Natural killer cell (primary cell): ENCODE measurements around the gene ZC3HAV1L. TPM values are rescaled to one million over a fixed set of nuclear protein-coding genes. Genes with fewer than 3 reads are reported as not detected.
A peak's percentile ranks its signal among the peaks of the same experiment; 100 is the strongest.

Source experiments
- ATAC-seq, 3 donors: fragments of 150-1000 bp in 2 of 3; fragments of 200-7000 bp in 1 of 3; cut with Tn5 transposase; 1 replicate in 1 of 3; 2 replicates in 2 of 3; pipeline ENCODE4 v1.10.0; 2021; ENCODE audit warnings: mild to moderate bottlenecking in 2 of 3, moderate library complexity in 2 of 3
- DNase-seq, 2 donors: peaks; one replicate each; pipeline versions ENCODE4 v3.0.0 to v3.0.0-alpha.2; 2013 to 2021; ENCODE audit warnings: mixed read lengths in 1 of 2
- H3K27ac ChIP-seq: one replicate; pipeline ENCODE4 v1.5.1; 2013; ENCODE audit warnings: mild to moderate bottlenecking, low read length
- H3K27me3 ChIP-seq: one replicate; pipeline ENCODE4 v1.6.1; 2013; ENCODE audit warnings: low read length; ENCODE audit not compliant: control insufficient read depth, insufficient read depth
- H3K36me3 ChIP-seq: one replicate; pipeline ENCODE4 v1.6.1; 2013; ENCODE audit warnings: low read length; ENCODE audit not compliant: control insufficient read depth, insufficient read depth
- H3K4me1 ChIP-seq: one replicate; pipeline ENCODE4 v1.6.1; 2013; ENCODE audit warnings: low read length; ENCODE audit not compliant: control insufficient read depth, insufficient read depth
- H3K4me3 ChIP-seq: one replicate; pipeline ENCODE4 v1.5.1; 2013; ENCODE audit warnings: low read length
- H3K9me3 ChIP-seq: one replicate; pipeline ENCODE4 v1.6.1; 2013; ENCODE audit warnings: low read length; ENCODE audit not compliant: control insufficient read depth, insufficient read depth
- H3K27ac Mint-ChIP-seq, 2 donors: one replicate each; pipeline ENCODE4 v1.8.0; 2022; ENCODE audit warnings: mild to moderate bottlenecking in 2 of 2, mixed read lengths in 2 of 2, moderate library complexity in 1 of 2
- H3K27me3 Mint-ChIP-seq, 2 donors: one replicate each; pipeline ENCODE4 v1.8.0; 2022; ENCODE audit warnings: low read depth in 2 of 2, mixed read lengths in 2 of 2
- H3K36me3 Mint-ChIP-seq: one replicate; pipeline ENCODE4 v1.8.0; 2022; ENCODE audit warnings: mixed read lengths
- H3K4me1 Mint-ChIP-seq, 2 donors: one replicate each; pipeline ENCODE4 v1.8.0; 2022; ENCODE audit warnings: mixed read lengths in 2 of 2
- H3K4me3 Mint-ChIP-seq: one replicate; pipeline ENCODE4 v1.8.0; 2022; ENCODE audit warnings: mild to moderate bottlenecking, moderate library complexity, mixed read lengths
- H3K9me3 Mint-ChIP-seq, 2 donors: one replicate each; pipeline ENCODE4 v1.8.0; 2022; ENCODE audit warnings: mixed read lengths in 2 of 2
- CTCF ChIP-seq: fragments of 200-600 bp; IDR thresholded peaks from one replicate; pipeline ENCODE4 v1.8.0; 2022; ENCODE audit warnings: antibody characterized with exemption
- WGBS: methylation state at CpG from one replicate; pipeline ENCODE4 v1.1.7; 2013; ENCODE audit warnings: missing lambda C conversion rate; ENCODE audit not compliant: insufficient coverage; 5-methylcytosine and 5-hydroxymethylcytosine counted together
- intact Hi-C: fragments of 100-400 bp; cut with micrococcal nuclease; formaldehyde crosslinking; loops from one replicate; pipeline ENCODE4 v1.14.2; 2022
- total RNA-seq, 4 donors: library from RNA; stranded (reverse); fragments of 120-200 nt in 1 of 4; gene quantifications; one replicate each; pipeline versions ENCODE4 v1.2.3 to v1.2.4, GENCODE V29; 2013 to 2022

The ZC3HAV1L gene
- total RNA-seq, 3 donors from 2014 or later (not counting 1 experiment from before 2014, with no cell fraction given), result 0.75 to 2.3 (median 1.1) TPM

DNA sequence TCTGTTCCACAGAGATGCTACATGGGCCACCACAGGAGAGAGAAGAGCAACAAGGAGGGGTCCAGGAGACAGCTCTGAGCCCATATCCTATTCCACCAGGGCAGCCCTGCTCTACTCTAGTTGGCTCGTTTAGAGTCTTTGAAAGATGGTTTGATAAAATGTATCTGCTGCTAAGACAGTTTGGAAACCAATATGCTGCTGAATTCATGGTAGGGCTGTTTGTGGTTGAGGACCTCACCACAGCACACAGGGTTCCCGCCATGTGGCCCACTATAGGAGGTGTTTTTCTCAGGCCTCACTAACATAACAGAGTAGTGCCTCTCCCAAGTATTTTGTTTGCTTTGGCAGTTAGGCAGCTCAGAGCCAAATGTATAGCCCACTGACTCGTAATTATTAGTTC, 35.8 kb upstream of the ZC3HAV1L start:
- peaks cover 31 to 55% of the 10 kb centered on the region in 2 donors for H3K4me1 Mint-ChIP-seq
- TF ChIP-seq CTCF, result no peak
- WGBS, result 35% methylated on average over 2 of the region's 3 CpGs
- Histone ChIP-seq H3K36me3 (peaks cover 75% of the 10 kb centered on the region), H3K4me1 (peaks cover 30% of the 10 kb centered on the region), H3K27ac (peak overlapping the region; percentile 41), H3K9me3 (no peaks in the 10 kb centered on the region), H3K4me3 (no peak overlapping the region), H3K27me3 (no peaks in the 10 kb centered on the region)
- intact Hi-C loops, result loop anchor here (1.0 to 5.0 kb wide), 2 partner anchors 27 to 36 kb away; partner anchors contain the start of gene ZC3HAV1
- peaks cover 12% of the 10 kb centered on the region for H3K36me3 Mint-ChIP-seq
- peak overlapping the region; percentile 86 to 89 for H3K27ac Mint-ChIP-seq
- H3K27me3 Mint-ChIP-seq, result no peaks in the 10 kb centered on the region
- DNase-seq, result peak; percentile 46 to 53
- H3K9me3 Mint-ChIP-seq, result no peaks in the 10 kb centered on the region
- ATAC-seq, result peak; percentile 57 to 76 (median 70)
- H3K4me3 Mint-ChIP-seq, result peak overlapping the region; percentile 80

- WGBS, result 92% methylated on average over 9 of the region's 9 CpGs
- Mint-ChIP-seq H3K9me3 (no peaks in the 10 kb centered on the region), H3K36me3 (peaks cover 24% of the 10 kb centered on the region), H3K27ac (peak overlapping the region; percentile 47 to 68), H3K27me3 (no peaks in the 10 kb centered on the region), H3K4me1 (peaks cover 39 to 66% of the 10 kb centered on the region in 2 donors), H3K4me3 (no peak overlapping the region)
- no peaks in the 10 kb centered on the region for H3K27me3 ChIP-seq
- H3K27ac ChIP-seq, result no peak overlapping the region
- TF ChIP-seq CTCF, result no peak
- H3K9me3 ChIP-seq, result no peaks in the 10 kb centered on the region
- no peak overlapping the region for H3K4me3 ChIP-seq
- ATAC-seq (no peak), DNase-seq (peak in 1 of 2 donors; percentile 41)
- intact Hi-C loops, result no loop called here
- peaks cover 82% of the 10 kb centered on the region for H3K36me3 ChIP-seq
- peaks cover 26% of the 10 kb centered on the region for H3K4me1 ChIP-seq
These were observed 32.9 kb upstream of the ZC3HAV1L start for GRCh38 chr7:139068544-139069399.

DNA sequence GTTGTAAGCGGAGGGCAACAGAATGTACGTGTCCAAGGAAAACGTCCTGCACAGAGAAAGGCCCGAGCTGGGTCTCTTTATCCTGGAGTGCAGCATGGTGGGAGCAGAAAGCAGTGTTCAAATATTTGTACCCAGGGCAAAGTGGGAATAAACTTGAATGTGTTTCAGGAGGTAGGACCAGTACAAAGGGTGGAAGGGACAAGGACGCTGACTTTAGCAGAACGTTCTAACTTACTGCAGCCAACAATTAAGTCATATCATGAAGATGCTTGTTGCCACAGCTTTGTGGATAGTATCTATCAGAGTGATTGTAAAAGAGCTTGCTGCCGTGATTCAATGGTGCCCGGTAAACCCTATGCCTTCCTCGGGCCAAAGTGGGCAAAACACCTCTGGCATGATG, 30.5 kb upstream of the ZC3HAV1L start:
- Mint-ChIP-seq H3K36me3 (peaks cover 15% of the 10 kb centered on the region), H3K27ac (peak overlapping the region; percentile 70 to 82), H3K4me3 (no peak overlapping the region), H3K9me3 (no peaks in the 10 kb centered on the region), H3K27me3 (no peaks in the 10 kb centered on the region), H3K4me1 (peaks cover 40 to 63% of the 10 kb centered on the region in 2 donors)
- no peak for TF ChIP-seq CTCF
- WGBS, result 94% methylated on average over 8 of the region's 9 CpGs
- intact Hi-C loops, result no loop called here
- no peak for DNase-seq
- H3K36me3 ChIP-seq, result peaks cover 82% of the 10 kb centered on the region
- H3K27me3 ChIP-seq, result no peaks in the 10 kb centered on the region
- ATAC-seq, result peak in 1 of 3 donors; percentile 10
- H3K9me3 ChIP-seq, result no peaks in the 10 kb centered on the region
- no peak overlapping the region for H3K27ac ChIP-seq
- no peak overlapping the region for H3K4me3 ChIP-seq
- peaks cover 5% of the 10 kb centered on the region for H3K4me1 ChIP-seq
